ENCODE results near the gene PHF10. TPM values are rescaled to one million over a fixed set of nuclear protein-coding genes. Genes with fewer than 3 reads are reported as not detected.

The PHF10 gene
- total RNA-seq, 1 experiment from 2014 or later, result 6.3 TPM

DNA sequence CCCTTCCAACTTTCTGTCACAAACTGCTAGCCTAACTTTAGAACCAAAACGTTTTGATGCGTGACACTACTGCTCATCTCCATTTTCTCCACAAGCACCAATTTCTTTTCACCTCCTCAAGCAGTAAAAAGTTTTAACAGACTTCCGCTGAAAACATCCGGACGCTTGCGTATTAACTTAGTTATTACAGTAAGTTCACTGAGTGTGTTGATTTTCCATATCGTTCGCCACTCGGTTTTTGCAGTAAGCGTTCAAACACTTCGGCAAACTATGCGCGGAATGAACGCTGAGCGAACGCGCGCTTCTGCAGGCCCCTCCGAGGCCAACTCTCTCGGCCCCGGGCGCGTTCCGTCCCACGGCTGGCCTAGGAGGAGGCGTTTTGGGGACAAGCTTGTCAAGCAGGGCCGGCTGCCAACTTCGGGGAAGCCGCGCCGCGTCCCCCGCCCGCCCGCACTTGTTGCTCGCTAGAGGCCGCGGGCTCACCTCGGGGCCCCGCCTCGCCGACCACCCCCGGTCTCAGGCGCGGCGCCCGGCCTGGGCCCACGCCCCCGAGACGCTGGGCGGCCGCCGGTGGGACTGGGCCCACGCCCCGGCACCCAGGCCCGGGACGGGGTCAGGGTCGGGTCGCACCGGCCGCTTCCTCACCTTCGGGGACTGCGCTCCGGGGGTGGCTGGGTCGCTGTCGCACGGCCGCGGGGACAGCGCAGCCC is 945 bp downstream of the PHF10 start:
- peak; percentile 20 for ATAC-seq
- no peaks in the 10 kb centered on the region for H3K9me3 ChIP-seq (ENCODE audit: low read length)
- peaks cover 37% of the 10 kb centered on the region for H3K79me2 ChIP-seq (ENCODE audit: low read length)
- H4K20me1 ChIP-seq (ENCODE audit: low read length), result peaks cover 4% of the 10 kb centered on the region; the same call in 1 of the 2 replicates
- CTCF ChIA-PET, result no interaction called here
- no peaks in the 10 kb centered on the region for H3K36me3 ChIP-seq (ENCODE audit: low read depth, low read length)
- H3K4me3 ChIP-seq (ENCODE audit: low read length), result peak overlapping the region; percentile 75
- peak overlapping the region; percentile 93 for H3K4me2 ChIP-seq (ENCODE audit: low read length)
- H3K9me2 ChIP-seq (replicated peaks; ENCODE audit: low read length), result no peaks in the 10 kb centered on the region
- POLR2A ChIA-PET (ENCODE audit: unreplicated experiment), result no interaction called here
- peak overlapping the region; percentile 70 for H2AFZ ChIP-seq (ENCODE audit: low read length)
- intact Hi-C loops (cut with micrococcal nuclease), result loop anchor here (2.0 to 10.0 kb wide), 3 partner anchors 21 to 831 kb away; partner anchors contain the start of genes C6orf120, DYNLT2, ERMARD and PSMB1
- H3K27ac ChIP-seq (ENCODE audit: low read length), result peak overlapping the region; percentile 70
- BruUV-seq (replicated peaks), result no TSS peak
- H3K27me3 ChIP-seq (ENCODE audit: low read length), result no peaks in the 10 kb centered on the region
- DNase-seq, result peak; percentile 29
- TF ChIP-seq, protein P1, sequence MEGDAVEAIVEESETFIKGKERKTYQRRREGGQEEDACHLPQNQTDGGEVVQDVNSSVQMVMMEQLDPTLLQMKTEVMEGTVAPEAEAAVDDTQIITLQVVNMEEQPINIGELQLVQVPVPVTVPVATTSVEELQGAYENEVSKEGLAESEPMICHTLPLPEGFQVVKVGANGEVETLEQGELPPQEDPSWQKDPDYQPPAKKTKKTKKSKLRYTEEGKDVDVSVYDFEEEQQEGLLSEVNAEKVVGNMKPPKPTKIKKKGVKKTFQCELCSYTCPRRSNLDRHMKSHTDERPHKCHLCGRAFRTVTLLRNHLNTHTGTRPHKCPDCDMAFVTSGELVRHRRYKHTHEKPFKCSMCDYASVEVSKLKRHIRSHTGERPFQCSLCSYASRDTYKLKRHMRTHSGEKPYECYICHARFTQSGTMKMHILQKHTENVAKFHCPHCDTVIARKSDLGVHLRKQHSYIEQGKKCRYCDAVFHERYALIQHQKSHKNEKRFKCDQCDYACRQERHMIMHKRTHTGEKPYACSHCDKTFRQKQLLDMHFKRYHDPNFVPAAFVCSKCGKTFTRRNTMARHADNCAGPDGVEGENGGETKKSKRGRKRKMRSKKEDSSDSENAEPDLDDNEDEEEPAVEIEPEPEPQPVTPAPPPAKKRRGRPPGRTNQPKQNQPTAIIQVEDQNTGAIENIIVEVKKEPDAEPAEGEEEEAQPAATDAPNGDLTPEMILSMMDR (conservative IDR thresholded peaks at IDR 0.05; ENCODE audit: low read depth, low read length), result no peak
- TF ChIP-seq EZH2phosphoT487 (IDR thresholded peaks at IDR 0.05; ENCODE audit: borderline replicate concordance, low read length) (no peak), EZH2 (IDR thresholded peaks at IDR 0.05; ENCODE audit: low read length, unreplicated experiment) (no peak)
- no peaks in the 10 kb centered on the region for H3F3A ChIP-seq (ENCODE audit: low read length, unreplicated experiment)
- peaks cover 13% of the 10 kb centered on the region for H3K4me1 ChIP-seq (ENCODE audit: insufficient read depth, low read length)
- peak overlapping the region; percentile 74 for H3K9ac ChIP-seq (ENCODE audit: low read length)

DNA sequence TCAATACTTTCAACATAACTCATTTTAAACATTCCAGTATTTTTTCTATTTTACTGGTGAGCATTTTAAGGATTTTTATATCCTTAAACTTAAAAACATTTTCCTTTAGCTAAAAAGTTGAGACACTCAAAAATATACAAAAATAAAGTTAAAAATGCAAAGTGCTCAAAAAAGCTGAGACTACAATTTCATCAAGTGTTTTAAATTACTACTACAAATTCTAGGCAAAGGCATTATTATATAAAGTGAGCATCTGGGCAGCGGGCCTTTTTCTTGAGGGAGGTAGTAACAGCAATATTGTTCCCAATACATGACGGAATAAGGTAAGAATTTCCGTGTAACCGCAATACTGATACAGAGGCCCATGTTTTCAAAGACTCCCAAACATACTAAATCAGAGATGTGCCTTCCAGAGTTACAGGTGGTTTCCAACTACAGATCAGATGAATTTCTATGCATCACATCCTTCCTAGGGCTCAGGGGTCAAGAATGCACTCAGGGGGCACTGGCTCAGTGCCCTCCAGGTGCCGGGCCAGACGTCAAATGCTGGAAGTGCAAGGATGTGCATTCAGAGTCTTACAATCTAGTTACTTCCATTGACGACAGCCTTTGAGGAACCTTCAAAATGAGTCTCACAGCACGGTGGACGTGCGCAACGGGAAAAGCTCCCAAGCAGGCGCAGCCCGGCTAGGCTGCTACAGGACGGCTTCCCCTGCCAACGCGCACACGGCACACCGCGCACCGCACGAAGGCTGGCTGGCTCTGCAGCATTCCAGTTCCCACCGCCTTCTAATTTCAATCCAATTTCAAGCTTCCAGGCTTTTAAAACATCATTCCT is 1.7 kb downstream of the PHF10 start:
- Histone ChIP-seq H4K20me1 (ENCODE audit: low read length) (peaks cover 4% of the 10 kb centered on the region; the same call in 1 of the 2 replicates), H3F3A (ENCODE audit: low read length, unreplicated experiment) (no peaks in the 10 kb centered on the region), H3K27me3 (ENCODE audit: low read length) (no peaks in the 10 kb centered on the region), H3K27ac (ENCODE audit: low read length) (peak overlapping the region; percentile 70), H3K79me2 (ENCODE audit: low read length) (peaks cover 37% of the 10 kb centered on the region), H3K4me3 (ENCODE audit: low read length) (peak overlapping the region; percentile 75), H3K9me2 (replicated peaks; ENCODE audit: low read length) (no peaks in the 10 kb centered on the region), H3K36me3 (ENCODE audit: low read depth, low read length) (no peaks in the 10 kb centered on the region), H3K9me3 (ENCODE audit: low read length) (no peaks in the 10 kb centered on the region), H3K4me1 (ENCODE audit: insufficient read depth, low read length) (peaks cover 13% of the 10 kb centered on the region), H3K4me2 (ENCODE audit: low read length) (peak overlapping the region; percentile 93), H3K9ac (ENCODE audit: low read length) (peak overlapping the region; percentile 74), H2AFZ (ENCODE audit: low read length) (peak overlapping the region; percentile 70)
- BruUV-seq (replicated peaks), result TSS peak; percentile 52
- POLR2A ChIA-PET (ENCODE audit: unreplicated experiment), result no interaction called here
- CTCF ChIA-PET, result no interaction called here
- ATAC-seq (peak; percentile 42), DNase-seq (peak; percentile 71)
- intact Hi-C loops (cut with micrococcal nuclease), result loop anchor here (2.0 to 10.0 kb wide), 3 partner anchors 20 to 832 kb away; partner anchors contain the start of genes C6orf120, DYNLT2, ERMARD and PSMB1
- TF ChIP-seq EZH2phosphoT487 (IDR thresholded peaks at IDR 0.05; ENCODE audit: borderline replicate concordance, low read length), result no peak
- no peak for TF ChIP-seq EZH2 (IDR thresholded peaks at IDR 0.05; ENCODE audit: low read length, unreplicated experiment)
- TF ChIP-seq, protein P1 (conservative IDR thresholded peaks at IDR 0.05; ENCODE audit: low read depth, low read length), result no peak

Measured in PC-3 (cell line).